HS-5 (cell line): ENCODE results near the gene ASCL2.

Experiments
- DNase-seq: peaks from one replicate; pipeline ENCODE4 v3.0.0-alpha.2; 2012; ENCODE audit warnings: low read depth

Gene ASCL2

GRCh38 chr11:2272228-2272945, 2.0 kb upstream of the ASCL2 start:
- no peak for DNase-seq

- no peak for DNase-seq
These were observed 1.2 kb upstream of the ASCL2 start for GRCh38 chr11:2271327-2272227.

GRCh38 chr11:2271077-2271326, 614 bp upstream of the ASCL2 start:
- DNase-seq, result no peak

- no peak for DNase-seq
These were observed 627 bp downstream of the ASCL2 start for GRCh38 chr11:2269601-2270321.

- DNase-seq, result no peak
These were observed 1.4 kb downstream of the ASCL2 start for GRCh38 chr11:2268729-2269600.

GRCh38 chr11:2267851-2268728, 2.3 kb downstream of the ASCL2 start:
- DNase-seq, result no peak

- no peak for DNase-seq
These were observed 3.0 kb downstream of the ASCL2 start for GRCh38 chr11:2267306-2267850.

GRCh38 chr11:2266586-2267305, 3.6 kb downstream of the ASCL2 start:
- no peak for DNase-seq

- no peak for DNase-seq
These were observed 4.4 kb downstream of the ASCL2 start for GRCh38 chr11:2265854-2266585.

- DNase-seq, result no peak
These were observed 5.0 kb downstream of the ASCL2 start for GRCh38 chr11:2265396-2265795.

GRCh38 chr11:2264366-2265053, 5.9 kb downstream of the ASCL2 start:
- DNase-seq, result no peak

GRCh38 chr11:2263724-2264360, 6.5 kb downstream of the ASCL2 start:
- no peak for DNase-seq

- DNase-seq, result no peak
These were observed 7.3 kb downstream of the ASCL2 start for GRCh38 chr11:2263071-2263565.

GRCh38 chr11:2262301-2263070, 7.9 kb downstream of the ASCL2 start:
- no peak for DNase-seq

GRCh38 chr11:2261436-2262230, 8.8 kb downstream of the ASCL2 start:
- DNase-seq, result no peak
